K562 (cell line): ENCODE measurements around the gene WWTR1. TPM values are rescaled to one million over a fixed set of nuclear protein-coding genes. Genes with fewer than 3 reads are reported as not detected.

Source experiments
- E2F8 ChIP-seq: fragments of 450-650 bp; IDR thresholded peaks from 2 replicates; pipeline ENCODE4 v1.7.1; 2018; ENCODE audit warnings: mild to moderate bottlenecking, low read depth; ENCODE audit not compliant: partially characterized antibody
- HOXB6 ChIP-seq: fragments of 250-450 bp; sonication (Bioruptor Pico); IDR thresholded peaks from 2 replicates; pipeline ENCODE4 v1.5.1; 2022; ENCODE audit warnings: mild to moderate bottlenecking, borderline replicate concordance
- MITF ChIP-seq: IDR thresholded peaks from 2 replicates; pipeline ENCODE4 v1.6.1; 2014; ENCODE audit warnings: antibody characterized with exemption
- RBM15 ChIP-seq: fragments of 200-400 bp; formaldehyde crosslinking; IDR thresholded peaks from 2 replicates; pipeline ENCODE4 v1.6.1; 2018; ENCODE audit warnings: mild to moderate bottlenecking, low read length, moderate library complexity; ENCODE audit not compliant: insufficient read depth
- RNF219 ChIP-seq: fragments of 250-450 bp; sonication (Bioruptor Pico); IDR thresholded peaks from 2 replicates; pipeline ENCODE4 v1.5.0; 2022; ENCODE audit warnings: mild to moderate bottlenecking
- YY1 ChIP-seq, 3 experiments: IDR thresholded peaks; 2 replicates each; pipeline ENCODE4 v1.6.1; 2011; ENCODE audit warnings: low read length in 2 of 3, mild to moderate bottlenecking in 2 of 3, moderate library complexity in 2 of 3, borderline replicate concordance in 1 of 3, control low read depth in 1 of 3, low read depth in 1 of 3; ENCODE audit not compliant: insufficient read depth in 3 of 3, insufficient replicate concordance in 2 of 3, control insufficient read depth in 1 of 3, insufficient read length in 1 of 3; ENCODE audit errors: extremely low read depth in 1 of 3
- ZBTB49 ChIP-seq: sonication (generic); formaldehyde crosslinking; IDR thresholded peaks from 2 replicates; pipeline ENCODE4 v1.8.0; 2022; ENCODE audit warnings: missing genetic modification reagents, mild to moderate bottlenecking, borderline replicate concordance
- ZNF384 ChIP-seq: IDR thresholded peaks from 2 replicates; pipeline ENCODE4 v1.6.1; 2012; ENCODE audit warnings: low read depth, low read length, improper control_type of control experiment
- polyA plus RNA-seq, 8 experiments: library from polyadenylated mRNA; depleted of rRNA in 4 of 8; stranded (reverse) in 5 of 8; unstranded in 3 of 8; fragments of >200 nt; fragmentation: Nextera tagmentation in 2 of 8; fragmentation: Illumina TruSeq in 1 of 8; extraction: Ambion mirVana in 2 of 8; extraction: Trizol in 1 of 8; gene quantifications; 2 replicates each; pipeline versions ENCODE4 v1.2.1 to v1.2.3, GENCODE V29; 2011 to 2014; ENCODE audit warnings: inconsistent platforms in 1 of 8, missing spikeins in 1 of 8
- total RNA-seq, 7 experiments: library from RNA; depleted of rRNA in 6 of 7; stranded (reverse); fragments of >200 nt in 6 of 7; fragmentation: Illumina TruSeq in 2 of 7; extraction: Trizol in 2 of 7; gene quantifications; 2 replicates each; pipeline versions ENCODE4 v1.2.1 to v1.2.3, GENCODE V29; 2011 to 2021; ENCODE audit warnings: low replicate concordance in 1 of 7

WWTR1 gene
- total and polyA plus RNA-seq, 9 of the 15 experiments (the other 6 are each of a cell fraction or from before 2014, with no cell fraction given): 0.04 to 1.5 (median 0.60) TPM

GRCh38 chr3:149610351-149611105 is 47.3 kb downstream of the WWTR1 start (continued):
- TF ChIP-seq ZBTB49 (no peak), RNF219 (CRISPR knock-in tag) (no peak), E2F8 (no peak), MITF (no peak), HOXB6 (CRISPR knock-in tag) (no peak), RBM15 (no peak), ZNF384 (no peak), YY1 (IDR thresholded peaks at IDR 0.05; ENCODE audit: borderline replicate concordance in 1 of 3, control insufficient read depth in 1 of 3, extremely low read depth in 1 of 3, insufficient read depth in 3 of 3, insufficient read length in 1 of 3, insufficient replicate concordance in 2 of 3, low read depth in 1 of 3, low read length in 2 of 3) (no peak)
